Testis (tissue), 2 donors: ENCODE data around the gene DYNLT5.

Experiments used
- POLR2A ChIP-seq: fragments of 450-650 bp; IDR thresholded peaks from one replicate; pipeline ENCODE4 v1.6.1; 2017; ENCODE audit warnings: antibody characterized with exemption, mild to moderate bottlenecking, moderate library complexity
- TF ChIP-seq, protein P1 (sequence below), 3 experiments: fragments of 450-650 bp in 2 of 3; fragments of 200-600 bp in 1 of 3; sonication (generic) in 1 of 3; IDR thresholded peaks; one replicate each; pipeline ENCODE4 v1.5.1; 2016 to 2019; ENCODE audit warnings: antibody characterized with exemption in 3 of 3, mild to moderate bottlenecking in 2 of 3, moderate library complexity in 1 of 3

- TF ChIP-seq, protein P1, sequence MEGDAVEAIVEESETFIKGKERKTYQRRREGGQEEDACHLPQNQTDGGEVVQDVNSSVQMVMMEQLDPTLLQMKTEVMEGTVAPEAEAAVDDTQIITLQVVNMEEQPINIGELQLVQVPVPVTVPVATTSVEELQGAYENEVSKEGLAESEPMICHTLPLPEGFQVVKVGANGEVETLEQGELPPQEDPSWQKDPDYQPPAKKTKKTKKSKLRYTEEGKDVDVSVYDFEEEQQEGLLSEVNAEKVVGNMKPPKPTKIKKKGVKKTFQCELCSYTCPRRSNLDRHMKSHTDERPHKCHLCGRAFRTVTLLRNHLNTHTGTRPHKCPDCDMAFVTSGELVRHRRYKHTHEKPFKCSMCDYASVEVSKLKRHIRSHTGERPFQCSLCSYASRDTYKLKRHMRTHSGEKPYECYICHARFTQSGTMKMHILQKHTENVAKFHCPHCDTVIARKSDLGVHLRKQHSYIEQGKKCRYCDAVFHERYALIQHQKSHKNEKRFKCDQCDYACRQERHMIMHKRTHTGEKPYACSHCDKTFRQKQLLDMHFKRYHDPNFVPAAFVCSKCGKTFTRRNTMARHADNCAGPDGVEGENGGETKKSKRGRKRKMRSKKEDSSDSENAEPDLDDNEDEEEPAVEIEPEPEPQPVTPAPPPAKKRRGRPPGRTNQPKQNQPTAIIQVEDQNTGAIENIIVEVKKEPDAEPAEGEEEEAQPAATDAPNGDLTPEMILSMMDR (IDR thresholded peaks at IDR 0.05), result no peak
- TF ChIP-seq POLR2A, result no peak
These were observed 6.8 kb upstream of the DYNLT5 start for GRCh38 chr1:66745451-66745850.
